ENCODE data around the gene PREB. TPM values are rescaled to one million over a fixed set of nuclear protein-coding genes. Genes with fewer than 3 reads are reported as not detected.

Gene PREB
- total RNA-seq (2022; extraction: Qiagen RNA extraction), result 44.7 to 60.1 TPM (median 58.3 TPM) in 5 replicates

GRCh38 chr2:27133905-27134780 is at the start of gene PREB:
TSS of gene PREB (minus strand) at chr2:27134636. CDS start at chr2:27134421, 215 bp downstream.

GRCh38 chr2:27148801-27149439 is 14.5 kb upstream of the PREB start, which contains the start of gene TCF23:
TSS of gene TCF23 (plus strand) at chr2:27149004. CDS start at chr2:27149134, 130 bp downstream.

GRCh38 chr2:27139310-27139709 is 4.9 kb upstream of the PREB start, which contains the start of gene PRR30:
TSS of gene PRR30 (minus strand) at chr2:27139410. CDS start at chr2:27138329, 1,081 bp downstream.

GRCh38 chr2:27123302-27124150 is 10.9 kb downstream of the PREB start, which contains the start of gene ABHD1:
TSS of gene ABHD1 (plus strand) at chr2:27123815. CDS start at chr2:27123949, 134 bp downstream.

DNA sequence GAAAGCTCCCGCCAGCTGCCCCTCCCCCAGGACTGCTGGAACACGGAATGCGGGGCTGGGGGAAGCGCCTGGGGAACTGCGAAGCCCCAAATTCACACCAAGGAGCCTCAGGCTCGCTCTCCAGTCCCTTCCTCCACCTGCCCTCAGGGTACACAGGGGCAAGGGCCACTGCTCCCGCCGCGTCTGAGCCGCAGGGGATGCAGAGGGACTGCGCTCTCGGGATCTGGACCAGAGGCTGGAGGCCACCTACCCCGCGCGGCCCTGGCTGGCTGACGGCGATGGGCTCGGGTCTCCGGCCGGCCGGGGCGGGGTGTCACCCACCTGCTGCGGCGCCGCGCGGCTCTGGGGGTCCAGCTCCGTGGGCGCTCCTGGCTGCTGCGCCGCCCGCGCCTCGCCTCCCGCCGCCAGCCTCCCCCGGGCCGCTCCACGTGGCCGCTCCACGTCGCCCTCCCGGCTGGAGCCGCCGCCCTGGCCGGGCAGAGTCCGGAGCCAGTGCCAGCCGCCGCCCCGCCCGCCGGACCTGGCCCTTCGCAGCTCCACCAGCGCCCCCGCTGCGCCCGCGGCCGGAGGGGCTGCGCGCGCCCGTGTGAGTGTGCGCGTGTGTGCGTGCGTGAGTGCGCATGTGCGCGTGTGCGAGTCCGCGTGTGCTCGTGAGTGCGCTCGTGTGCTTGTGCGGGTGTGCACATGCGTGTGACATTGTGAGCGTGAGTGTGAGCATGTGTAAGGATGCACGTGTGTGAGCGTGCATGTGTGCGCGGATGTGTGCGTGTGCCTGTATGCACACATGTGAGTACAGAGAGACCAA is 15.7 kb downstream of the PREB start, which contains the start of gene CGREF1:
CGREF1 (minus strand) TSS at position 604 of the 805 bp plus-strand sequence. CDS start 14,762 bp downstream, outside the sequence.

DNA sequence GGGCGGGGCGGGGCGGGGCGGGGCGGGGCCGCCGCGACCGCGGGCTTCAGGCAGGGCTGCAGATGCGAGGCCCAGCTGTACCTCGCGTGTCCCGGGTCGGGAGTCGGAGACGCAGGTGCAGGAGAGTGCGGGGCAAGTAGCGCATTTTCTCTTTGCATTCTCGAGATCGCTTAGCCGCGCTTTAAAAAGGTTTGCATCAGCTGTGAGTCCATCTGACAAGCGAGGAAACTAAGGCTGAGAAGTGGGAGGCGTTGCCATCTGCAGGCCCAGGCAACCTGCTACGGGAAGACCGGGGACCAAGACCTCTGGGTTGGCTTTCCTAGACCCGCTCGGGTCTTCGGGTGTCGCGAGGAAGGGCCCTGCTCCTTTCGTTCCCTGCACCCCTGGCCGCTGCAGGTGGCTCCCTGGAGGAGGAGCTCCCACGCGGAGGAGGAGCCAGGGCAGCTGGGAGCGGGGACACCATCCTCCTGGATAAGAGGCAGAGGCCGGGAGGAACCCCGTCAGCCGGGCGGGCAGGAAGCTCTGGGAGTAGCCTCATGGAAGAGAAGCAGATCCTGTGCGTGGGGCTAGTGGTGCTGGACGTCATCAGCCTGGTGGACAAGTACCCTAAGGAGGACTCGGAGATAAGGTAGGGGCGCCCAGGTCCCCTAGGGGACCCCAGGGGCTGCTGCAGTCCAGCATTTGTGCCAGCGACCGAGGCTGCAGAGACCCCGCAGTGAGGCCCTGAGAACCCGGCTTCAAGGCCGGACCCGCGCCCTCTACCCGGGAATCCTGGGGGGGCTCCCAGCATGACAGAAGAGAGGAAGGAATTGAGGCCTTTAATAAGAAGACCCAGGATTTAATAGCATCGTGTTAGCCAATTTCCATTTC is 47.5 kb downstream of the PREB start, which contains the start of gene KHK:
KHK (plus strand) TSS at position 49 of the 870 bp plus-strand sequence; CDS start at position 537, 488 bp downstream.

Other genes with a start within 250 kb of the PREB start
- 9.4 to 12.8 TPM (median 10.7 TPM) in 5 replicates for gene MAPRE3, start 164.0 kb downstream of the PREB start, total RNA-seq (2022; extraction: Qiagen RNA extraction)
- gene TMEM214, start 101.7 kb downstream of the PREB start, total RNA-seq (2022; extraction: Qiagen RNA extraction), result 53.5 to 68.3 TPM (median 65.9 TPM) in 5 replicates
- gene AGBL5, start 83.0 kb downstream of the PREB start, total RNA-seq (2022; extraction: Qiagen RNA extraction), result 28.1 to 32.0 TPM (median 30.4 TPM) in 5 replicates
- 539 to 642 TPM (median 562 TPM) in 5 replicates for gene OST4, start 63.0 kb downstream of the PREB start, total RNA-seq (2022; extraction: Qiagen RNA extraction)
- 0.27 to 0.56 TPM (median 0.47 TPM) in 5 replicates for gene EMILIN1, start 56.0 kb downstream of the PREB start, total RNA-seq (2022; extraction: Qiagen RNA extraction)
- gene KHK, start 47.9 kb downstream of the PREB start, total RNA-seq (2022; extraction: Qiagen RNA extraction), result 7.6 to 10.4 TPM (median 10.2 TPM) in 5 replicates
- gene CGREF1, start 15.5 kb downstream of the PREB start, total RNA-seq (2022; extraction: Qiagen RNA extraction), result 7.3 to 9.0 TPM (median 8.4 TPM) in 5 replicates
- gene ABHD1, start 10.8 kb downstream of the PREB start, total RNA-seq (2022; extraction: Qiagen RNA extraction), result 0.77 to 2.1 TPM (median 1.5 TPM) in 5 replicates
- gene PRR30, start 4.8 kb upstream of the PREB start, total RNA-seq (2022; extraction: Qiagen RNA extraction), result not detected in 5 replicates
- gene TCF23, start 14.4 kb upstream of the PREB start, total RNA-seq (2022; extraction: Qiagen RNA extraction), result not detected in 5 replicates
- gene ATRAID, start 77.4 kb upstream of the PREB start, total RNA-seq (2022; extraction: Qiagen RNA extraction), result 206 to 230 TPM (median 222 TPM) in 5 replicates
- 61.6 to 71.0 TPM (median 63.7 TPM) in 5 replicates for gene SLC5A6, start 77.6 kb upstream of the PREB start, total RNA-seq (2022; extraction: Qiagen RNA extraction)
- gene CAD, start 82.7 kb upstream of the PREB start, total RNA-seq (2022; extraction: Qiagen RNA extraction), result 51.1 to 65.2 TPM (median 61.1 TPM) in 5 replicates
- gene SLC30A3, start 128.4 kb upstream of the PREB start, total RNA-seq (2022; extraction: Qiagen RNA extraction), result 2.1 to 4.0 TPM (median 3.3 TPM) in 5 replicates
- not detected in 5 replicates for gene DNAJC5G, start 140.8 kb upstream of the PREB start, total RNA-seq (2022; extraction: Qiagen RNA extraction)
- gene TRIM54, start 147.8 kb upstream of the PREB start, total RNA-seq (2022; extraction: Qiagen RNA extraction), result 0.70 to 1.3 TPM (median 0.91 TPM) in 5 replicates
- gene UCN, start 173.8 kb upstream of the PREB start, total RNA-seq (2022; extraction: Qiagen RNA extraction), result 0.30 to 2.8 TPM (median 1.4 TPM) in 5 replicates
- 76.5 to 95.8 TPM (median 85.5 TPM) in 5 replicates for gene MPV17, start 188.5 kb upstream of the PREB start, total RNA-seq (2022; extraction: Qiagen RNA extraction)
- gene GTF3C2, start 222.1 kb upstream of the PREB start, total RNA-seq (2022; extraction: Qiagen RNA extraction), result 55.1 to 62.9 TPM (median 59.6 TPM) in 5 replicates
- 53.2 to 61.0 TPM (median 54.0 TPM) in 5 replicates for gene EIF2B4, start 235.7 kb upstream of the PREB start, total RNA-seq (2022; extraction: Qiagen RNA extraction)
- 134 to 145 TPM (median 142 TPM) in 5 replicates for gene SNX17, start 236.0 kb upstream of the PREB start, total RNA-seq (2022; extraction: Qiagen RNA extraction)
- gene ZNF513, start 246.1 kb upstream of the PREB start, total RNA-seq (2022; extraction: Qiagen RNA extraction), result 9.7 to 14.7 TPM (median 13.5 TPM) in 5 replicates